GM10847 (cell line): Measurements from ENCODE around the gene SLC49A3.

Experiments used
- POLR2A ChIP-seq: IDR thresholded peaks from 2 replicates; pipeline ENCODE4 v1.6.1; 2011; ENCODE audit not compliant: insufficient read length; ENCODE audit errors: extremely low read depth

Gene SLC49A3

GRCh38 chr4:688854-689681 lies at the start of gene SLC49A3:
SLC49A3 (minus strand) TSS chr4:689151; CDS start chr4:689127, 24 bp downstream.
- no peak for TF ChIP-seq POLR2A

GRCh38 chr4:735583-735982 lies 46.6 kb upstream of the SLC49A3 start:
- no peak for TF ChIP-seq POLR2A

GRCh38 chr4:734951-735350 lies 46.0 kb upstream of the SLC49A3 start:
- TF ChIP-seq POLR2A = no peak

DNA sequence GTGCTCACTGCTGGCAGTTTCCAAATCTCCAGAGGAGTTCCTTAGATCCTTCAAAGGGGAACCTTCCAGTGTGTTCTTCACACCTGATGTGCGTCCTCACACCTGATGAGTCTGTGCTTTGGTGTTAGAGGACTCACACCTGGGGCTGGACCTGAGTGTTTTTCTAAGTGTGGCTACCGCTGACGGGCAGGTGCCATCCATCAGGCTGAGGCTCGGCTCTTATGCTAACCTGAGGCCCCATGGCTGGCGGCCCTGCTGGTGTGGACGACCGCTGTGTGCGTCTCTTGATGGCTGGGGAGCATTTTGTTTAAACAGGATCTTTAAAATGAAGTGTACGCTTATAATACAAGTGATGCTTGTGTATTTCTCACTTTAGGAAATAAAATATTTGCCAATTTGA lies 45.1 kb upstream of the SLC49A3 start:
- TF ChIP-seq POLR2A = no peak

DNA sequence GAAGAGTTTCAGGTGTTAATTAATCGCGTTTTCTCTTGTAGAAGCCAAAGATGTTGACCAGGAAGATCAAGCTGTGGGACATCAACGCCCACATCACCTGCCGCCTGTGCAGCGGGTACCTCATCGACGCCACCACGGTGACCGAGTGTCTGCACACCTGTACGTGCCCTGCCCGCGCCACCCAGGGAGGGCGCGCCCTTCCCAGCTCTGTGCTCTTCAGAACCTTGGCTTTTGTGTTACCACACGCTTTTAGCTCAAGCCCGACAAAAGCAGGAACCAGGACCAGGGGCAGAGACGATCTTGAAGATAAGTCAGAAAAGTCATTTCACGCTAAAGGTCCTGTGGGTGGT lies 44.7 kb upstream of the SLC49A3 start:
- no peak for TF ChIP-seq POLR2A

DNA sequence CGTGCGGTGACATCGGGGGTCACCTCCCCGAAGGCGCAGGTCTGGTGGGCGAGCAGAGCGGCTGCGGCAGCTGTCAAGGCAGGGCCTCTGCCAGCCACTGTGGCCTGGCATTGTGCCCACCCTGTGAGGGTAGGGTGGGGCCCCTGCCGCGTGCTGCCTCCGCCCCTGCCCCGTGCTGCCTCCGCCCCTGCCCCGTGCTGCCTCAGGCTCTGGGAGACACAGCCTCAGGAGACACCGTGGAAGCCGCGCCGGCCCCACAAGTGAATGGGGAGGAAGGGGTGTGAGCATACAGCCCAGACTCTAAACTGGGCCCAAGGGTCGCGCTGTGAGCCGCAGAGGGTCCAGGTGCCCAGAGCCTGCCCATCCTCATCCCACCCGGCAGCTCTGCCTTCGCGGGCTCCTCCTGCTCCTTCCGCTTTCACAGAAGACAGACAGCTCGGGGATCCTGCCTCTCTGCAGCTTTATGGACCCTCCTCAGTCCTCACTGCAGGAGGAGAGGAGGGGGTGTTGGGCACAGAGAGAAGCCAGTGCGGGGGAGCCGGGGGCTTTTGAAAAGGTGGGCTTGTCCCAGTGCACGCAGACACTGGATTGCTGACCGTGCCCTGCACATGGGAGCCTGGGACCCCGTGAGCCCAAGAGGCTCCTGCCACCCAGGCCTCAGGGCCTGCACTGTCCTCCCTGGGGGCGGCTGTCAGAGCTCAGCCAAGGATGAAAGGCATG lies 44.1 kb upstream of the SLC49A3 start:
- no peak for TF ChIP-seq POLR2A

GRCh38 chr4:732486-732885 lies 43.5 kb upstream of the SLC49A3 start:
- no peak for TF ChIP-seq POLR2A

DNA sequence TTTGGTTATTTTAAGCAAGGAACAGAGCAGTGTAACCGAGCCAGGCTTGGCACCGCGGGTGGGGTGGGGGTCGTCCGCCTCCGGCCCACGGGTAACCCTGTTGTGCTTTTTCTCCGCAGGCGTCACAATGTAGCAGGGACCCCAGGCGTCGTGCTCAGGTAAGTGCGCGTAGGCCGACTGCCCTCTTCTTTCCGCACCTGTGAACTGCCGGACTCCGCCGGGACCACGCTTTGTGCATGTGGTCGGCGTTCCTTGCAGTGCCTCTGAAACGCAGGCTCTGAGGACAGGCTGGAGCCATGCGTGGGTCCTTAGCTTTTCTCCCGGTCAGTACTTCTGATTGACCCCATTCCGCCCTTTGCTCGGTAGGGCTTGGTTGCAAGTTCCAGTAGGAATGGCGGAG lies 41.6 kb upstream of the SLC49A3 start:
- no peak for TF ChIP-seq POLR2A

- no peak for TF ChIP-seq POLR2A
Observed at GRCh38 chr4:729336-730315, 40.7 kb upstream of the SLC49A3 start.

DNA sequence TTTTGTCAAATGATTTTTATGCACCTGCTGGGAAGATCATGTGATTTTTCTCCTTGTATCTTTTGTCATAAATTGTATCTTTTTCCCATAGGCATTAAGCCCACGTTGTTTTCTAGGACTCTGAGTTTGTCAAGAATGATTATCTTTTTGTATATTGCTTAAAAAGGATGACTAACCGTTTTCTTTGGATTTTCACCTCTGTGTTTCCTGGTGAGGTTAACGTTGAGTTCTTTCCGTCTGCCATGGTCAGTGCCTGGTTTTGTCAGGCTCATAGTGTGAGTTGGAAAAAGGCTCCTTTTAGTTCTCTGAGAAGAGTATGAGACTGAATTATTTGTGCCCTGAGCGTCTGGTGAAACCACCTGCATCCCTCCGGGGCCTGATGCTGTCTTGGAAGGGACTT lies 38.6 kb upstream of the SLC49A3 start:
- TF ChIP-seq POLR2A = no peak

DNA sequence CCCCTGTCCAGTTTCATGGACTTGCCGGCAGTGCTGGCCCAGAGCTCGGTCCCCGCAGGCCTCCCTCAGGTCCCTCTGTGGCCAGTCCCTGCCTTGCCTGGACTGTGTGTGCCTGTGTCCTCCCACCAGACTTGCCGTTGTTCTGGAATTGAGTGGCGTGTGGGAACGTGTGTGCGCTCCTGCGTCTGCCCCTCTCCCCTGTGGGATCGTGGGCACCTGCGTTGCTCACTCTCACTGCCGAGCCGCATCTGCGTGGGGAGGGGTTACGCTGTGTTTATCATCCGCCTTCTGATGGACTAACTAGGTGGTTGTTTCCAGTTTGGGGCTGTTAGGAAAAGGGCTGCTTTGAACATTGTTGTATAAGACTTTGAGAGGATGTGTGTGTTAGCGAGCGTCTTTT lies 37.9 kb upstream of the SLC49A3 start:
- no peak for TF ChIP-seq POLR2A

DNA sequence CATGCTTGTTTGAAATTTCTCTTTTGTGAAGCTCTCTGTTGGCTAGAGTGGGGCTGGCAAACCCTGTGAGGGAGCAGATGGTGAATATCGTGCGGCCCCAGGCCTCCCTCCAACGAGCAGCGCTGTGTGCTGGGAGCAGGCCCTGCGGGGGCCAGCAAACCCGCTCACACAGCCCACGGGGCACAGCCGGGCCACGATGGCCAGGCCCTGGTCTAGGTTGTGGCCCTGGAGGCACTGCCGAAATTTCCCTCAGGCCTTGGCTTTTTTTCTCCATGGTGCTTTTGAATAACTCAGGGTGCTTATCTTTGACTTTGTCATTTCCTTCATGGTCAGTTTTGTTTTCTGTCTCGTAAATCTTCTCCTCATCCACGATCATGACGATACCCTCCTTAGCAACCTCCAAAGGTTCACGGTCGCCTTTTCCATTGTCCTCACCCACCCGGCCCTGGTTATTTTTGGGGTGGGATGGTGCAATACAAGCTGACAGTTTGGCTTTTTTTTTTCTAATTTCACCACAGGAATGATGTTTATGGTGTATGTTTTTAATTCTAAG lies 37.4 kb upstream of the SLC49A3 start:
- TF ChIP-seq POLR2A = no peak

DNA sequence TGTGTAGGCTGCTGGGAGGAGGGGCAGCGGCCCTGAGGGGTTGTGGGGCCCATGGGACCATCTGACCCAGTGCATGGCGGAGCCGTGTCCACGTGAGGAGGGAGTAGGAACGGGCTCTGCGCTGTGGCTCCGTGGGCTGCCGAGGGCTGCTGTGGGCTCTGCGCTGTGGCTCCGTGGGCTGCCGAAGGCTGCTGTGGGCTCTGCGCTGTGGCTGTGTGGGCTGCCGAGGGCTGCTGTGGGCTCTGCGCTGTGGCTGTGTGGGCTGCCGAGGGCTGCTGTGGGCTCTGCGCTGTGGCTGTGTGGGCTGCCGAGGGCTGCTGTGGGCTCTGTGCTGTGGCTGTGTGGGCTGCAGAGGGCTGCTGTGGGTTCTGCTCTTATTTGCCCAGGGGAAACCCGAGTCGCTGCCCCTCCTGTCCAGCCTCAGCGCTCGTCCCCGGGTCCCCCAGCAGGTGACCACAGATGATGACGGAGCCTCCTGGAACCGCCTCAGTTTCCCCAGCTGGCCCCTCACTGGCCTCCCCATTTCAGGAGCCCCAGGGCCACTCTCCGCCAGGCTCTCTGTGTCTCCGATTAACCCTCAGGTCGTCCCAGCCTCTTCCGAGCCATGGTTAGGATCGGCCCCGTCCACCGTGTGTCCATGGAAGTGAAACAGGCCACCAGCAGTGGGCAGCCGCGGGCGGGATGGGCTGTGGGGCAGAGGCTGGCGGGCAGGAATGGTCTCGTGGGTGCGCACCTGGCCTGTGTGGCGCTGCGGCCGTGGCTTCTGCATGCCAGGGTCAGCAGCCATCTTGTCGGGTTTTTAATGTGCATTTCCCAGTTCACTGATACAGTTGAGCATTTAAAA lies 36.7 kb upstream of the SLC49A3 start:
- no peak for TF ChIP-seq POLR2A

- no peak for TF ChIP-seq POLR2A
Observed at GRCh38 chr4:723751-724530, 35.0 kb upstream of the SLC49A3 start.

GRCh38 chr4:722851-723360 lies 34.0 kb upstream of the SLC49A3 start:
- no peak for TF ChIP-seq POLR2A
